ENCODE results near the gene MEX3D.
"Not testable (repeated sequence)": the region's sequence is repeated elsewhere in the genome, so short reads cannot be mapped to it uniquely, and the experiment has no call there.

MEX3D gene

DNA sequence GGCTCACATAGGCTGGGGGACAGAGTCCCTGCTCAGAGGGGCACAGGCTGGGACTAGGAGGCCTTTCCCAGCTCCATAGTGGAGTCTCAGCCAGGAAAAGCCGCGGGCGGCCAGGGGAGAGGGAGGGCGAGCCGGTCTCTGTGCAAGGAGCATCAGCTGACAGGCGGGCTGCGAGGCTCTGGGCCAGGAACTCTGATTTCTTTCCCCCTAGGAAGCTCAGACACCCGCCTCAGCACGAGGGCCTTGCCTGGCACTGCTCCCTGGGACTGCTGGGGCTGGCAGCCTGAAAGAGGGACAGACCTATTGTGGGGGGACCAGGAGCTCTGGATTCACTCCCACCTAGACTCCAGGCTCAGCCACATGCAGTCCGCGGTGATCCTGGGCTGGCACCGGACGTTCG, 46.5 kb downstream of the MEX3D start:
- Histone ChIP-seq H2AFZ (ENCODE audit: low read length) (no peak overlapping the region), H3K27me3 (ENCODE audit: insufficient read depth, low read length, poor library complexity, severe bottlenecking) (no peaks in the 10 kb centered on the region)

DNA sequence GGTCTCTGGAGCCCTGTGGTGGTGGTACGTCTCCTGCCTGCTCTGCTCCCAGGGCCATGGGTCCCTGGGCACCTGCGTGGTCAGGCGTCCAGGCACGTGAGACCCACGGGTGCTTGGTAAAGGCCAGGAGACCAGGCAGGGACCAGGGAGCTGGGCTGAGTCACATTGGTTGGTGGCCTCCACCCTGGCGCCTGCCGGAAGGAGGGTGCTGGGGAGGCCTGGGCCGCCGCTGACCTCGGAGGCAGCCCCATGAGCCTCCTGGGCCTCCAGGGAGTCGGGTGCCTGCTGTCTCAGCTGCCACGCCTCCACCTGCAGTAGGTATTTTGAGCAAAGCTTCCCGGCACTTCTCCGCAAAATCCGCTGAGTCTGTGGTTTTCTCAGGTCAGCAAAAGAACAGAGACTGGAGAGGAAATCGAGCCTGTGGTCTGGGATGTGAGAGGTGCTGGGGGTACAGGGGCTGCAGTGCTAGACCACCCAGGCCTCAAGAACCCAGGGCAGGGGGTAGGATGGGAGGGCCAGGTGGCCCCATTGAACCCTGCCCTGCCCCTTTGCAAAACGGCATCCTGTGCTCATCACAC, 47.8 kb downstream of the MEX3D start:
- no peak overlapping the region for H3K4me2 ChIP-seq (ENCODE audit: low read depth, low read length, poor library complexity, severe bottlenecking)
- H3K27me3 ChIP-seq (ENCODE audit: insufficient read depth, low read length, poor library complexity, severe bottlenecking) = no peaks in the 10 kb centered on the region
- no peaks in the 10 kb centered on the region for H4K20me1 ChIP-seq (ENCODE audit: insufficient read depth, low read length, poor library complexity, severe bottlenecking)

More for the DNA sequence above, 46.5 kb downstream of the MEX3D start:
- no peaks in the 10 kb centered on the region for H3K9me3 ChIP-seq (ENCODE audit: insufficient read depth, low read depth, low read length)
- H3K79me2 ChIP-seq (ENCODE audit: insufficient read depth, low read length) = no peaks in the 10 kb centered on the region
- H3K36me3 ChIP-seq (ENCODE audit: insufficient read depth, low read length) = no peaks in the 10 kb centered on the region
- no peak overlapping the region for H3K4me3 ChIP-seq (ENCODE audit: low read length, poor library complexity, severe bottlenecking)
- TF ChIP-seq EZH2phosphoT487 (IDR thresholded peaks at IDR 0.05; ENCODE audit: borderline replicate concordance) = no peak
- TF ChIP-seq, protein P1, sequence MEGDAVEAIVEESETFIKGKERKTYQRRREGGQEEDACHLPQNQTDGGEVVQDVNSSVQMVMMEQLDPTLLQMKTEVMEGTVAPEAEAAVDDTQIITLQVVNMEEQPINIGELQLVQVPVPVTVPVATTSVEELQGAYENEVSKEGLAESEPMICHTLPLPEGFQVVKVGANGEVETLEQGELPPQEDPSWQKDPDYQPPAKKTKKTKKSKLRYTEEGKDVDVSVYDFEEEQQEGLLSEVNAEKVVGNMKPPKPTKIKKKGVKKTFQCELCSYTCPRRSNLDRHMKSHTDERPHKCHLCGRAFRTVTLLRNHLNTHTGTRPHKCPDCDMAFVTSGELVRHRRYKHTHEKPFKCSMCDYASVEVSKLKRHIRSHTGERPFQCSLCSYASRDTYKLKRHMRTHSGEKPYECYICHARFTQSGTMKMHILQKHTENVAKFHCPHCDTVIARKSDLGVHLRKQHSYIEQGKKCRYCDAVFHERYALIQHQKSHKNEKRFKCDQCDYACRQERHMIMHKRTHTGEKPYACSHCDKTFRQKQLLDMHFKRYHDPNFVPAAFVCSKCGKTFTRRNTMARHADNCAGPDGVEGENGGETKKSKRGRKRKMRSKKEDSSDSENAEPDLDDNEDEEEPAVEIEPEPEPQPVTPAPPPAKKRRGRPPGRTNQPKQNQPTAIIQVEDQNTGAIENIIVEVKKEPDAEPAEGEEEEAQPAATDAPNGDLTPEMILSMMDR (conservative IDR thresholded peaks at IDR 0.05; ENCODE audit: low read length) = no peak
- no peak overlapping the region for H3K9ac ChIP-seq (ENCODE audit: low read depth, low read length, poor library complexity, severe bottlenecking)
- H4K20me1 ChIP-seq (ENCODE audit: insufficient read depth, low read length, poor library complexity, severe bottlenecking) = no peaks in the 10 kb centered on the region
- H3K9me2 ChIP-seq (replicated peaks; ENCODE audit: low read depth, low read length) = no peaks in the 10 kb centered on the region
- no peaks in the 10 kb centered on the region for H3K4me1 ChIP-seq (ENCODE audit: insufficient read depth, low read length, poor library complexity, severe bottlenecking)
- H3F3A ChIP-seq (ENCODE audit: low read depth) = no peaks in the 10 kb centered on the region
- H3K4me2 ChIP-seq (ENCODE audit: low read depth, low read length, poor library complexity, severe bottlenecking) = no peak overlapping the region

DNA sequence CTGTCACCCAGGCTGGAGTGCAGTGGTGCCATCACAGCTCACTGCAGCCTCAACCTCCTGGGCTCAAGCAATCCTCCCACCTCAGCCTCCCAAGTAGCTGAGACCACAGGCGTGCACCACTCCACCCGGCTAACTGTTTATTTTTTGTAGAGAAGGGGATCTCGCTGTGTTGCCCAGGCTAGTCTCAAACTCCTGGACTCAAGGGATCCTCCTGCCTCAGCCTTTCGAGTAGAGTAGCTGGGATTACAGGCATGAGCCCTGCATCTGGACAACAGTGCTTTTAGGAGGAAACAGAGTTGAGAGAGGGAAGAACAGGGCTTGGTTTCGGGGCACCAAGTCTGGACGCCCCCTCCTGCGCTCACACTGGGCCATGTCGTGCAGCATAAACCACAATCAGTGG, 48.3 kb downstream of the MEX3D start:
- H3K79me2 ChIP-seq (ENCODE audit: insufficient read depth, low read length); H3K36me3 ChIP-seq (ENCODE audit: insufficient read depth, low read length); H3K9ac ChIP-seq (ENCODE audit: low read depth, low read length, poor library complexity, severe bottlenecking); H3K9me2 ChIP-seq (replicated peaks; ENCODE audit: low read depth, low read length); H2AFZ ChIP-seq (ENCODE audit: low read length); H3K4me3 ChIP-seq (ENCODE audit: low read length, poor library complexity, severe bottlenecking); H3K4me2 ChIP-seq (ENCODE audit: low read depth, low read length, poor library complexity, severe bottlenecking); H3K27me3 ChIP-seq (ENCODE audit: insufficient read depth, low read length, poor library complexity, severe bottlenecking); H4K20me1 ChIP-seq (ENCODE audit: insufficient read depth, low read length, poor library complexity, severe bottlenecking); H3K4me1 ChIP-seq (ENCODE audit: insufficient read depth, low read length, poor library complexity, severe bottlenecking); H3F3A ChIP-seq (ENCODE audit: low read depth); H3K9me3 ChIP-seq (ENCODE audit: insufficient read depth, low read depth, low read length): not testable (repeated sequence)

More for the DNA sequence above, 47.8 kb downstream of the MEX3D start:
- Histone ChIP-seq H3K9me3 (ENCODE audit: insufficient read depth, low read depth, low read length) (no peaks in the 10 kb centered on the region), H3K36me3 (ENCODE audit: insufficient read depth, low read length) (no peaks in the 10 kb centered on the region), H3K4me1 (ENCODE audit: insufficient read depth, low read length, poor library complexity, severe bottlenecking) (no peaks in the 10 kb centered on the region), H3F3A (ENCODE audit: low read depth) (no peaks in the 10 kb centered on the region), H2AFZ (ENCODE audit: low read length) (no peak overlapping the region), H3K9me2 (replicated peaks; ENCODE audit: low read depth, low read length) (no peaks in the 10 kb centered on the region), H3K79me2 (ENCODE audit: insufficient read depth, low read length) (no peaks in the 10 kb centered on the region), H3K4me3 (ENCODE audit: low read length, poor library complexity, severe bottlenecking) (no peak overlapping the region), H3K9ac (ENCODE audit: low read depth, low read length, poor library complexity, severe bottlenecking) (no peak overlapping the region)
- TF ChIP-seq, protein P1 (conservative IDR thresholded peaks at IDR 0.05; ENCODE audit: low read length) = no peak
- TF ChIP-seq EZH2phosphoT487 (IDR thresholded peaks at IDR 0.05; ENCODE audit: borderline replicate concordance) = no peak

DNA sequence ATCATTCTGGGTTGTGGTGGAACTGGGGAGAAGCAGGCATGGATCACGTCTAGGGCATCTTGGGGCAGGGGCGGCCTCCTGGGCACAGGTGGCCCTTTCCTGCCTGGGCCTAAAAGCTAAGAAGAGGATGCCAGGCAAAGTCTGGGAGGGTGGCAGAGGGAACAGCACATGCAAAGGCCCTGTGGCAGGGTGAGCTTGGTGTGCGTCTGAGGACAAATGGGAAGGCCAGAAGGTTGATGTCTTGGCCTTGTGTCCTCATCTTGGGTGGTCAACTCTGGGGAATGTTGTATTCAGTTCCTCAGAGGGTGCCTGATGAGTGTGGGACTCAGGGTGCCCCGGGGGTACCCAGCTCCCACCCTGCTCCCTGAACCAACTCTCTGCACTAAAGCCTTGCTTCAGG, 49.7 kb downstream of the MEX3D start:
- no peaks in the 10 kb centered on the region for H3K27me3 ChIP-seq (ENCODE audit: insufficient read depth, low read length, poor library complexity, severe bottlenecking)
- no peaks in the 10 kb centered on the region for H4K20me1 ChIP-seq (ENCODE audit: insufficient read depth, low read length, poor library complexity, severe bottlenecking)
- no peak overlapping the region for H3K4me2 ChIP-seq (ENCODE audit: low read depth, low read length, poor library complexity, severe bottlenecking)
- no peaks in the 10 kb centered on the region for H3K9me3 ChIP-seq (ENCODE audit: insufficient read depth, low read depth, low read length)
- no peaks in the 10 kb centered on the region for H3K79me2 ChIP-seq (ENCODE audit: insufficient read depth, low read length)
- no peaks in the 10 kb centered on the region for H3F3A ChIP-seq (ENCODE audit: low read depth)
- no peak overlapping the region for H2AFZ ChIP-seq (ENCODE audit: low read length)
- no peak for TF ChIP-seq EZH2phosphoT487 (IDR thresholded peaks at IDR 0.05; ENCODE audit: borderline replicate concordance)
- TF ChIP-seq, protein P1 (conservative IDR thresholded peaks at IDR 0.05; ENCODE audit: low read length) = no peak
- no peak overlapping the region for H3K4me3 ChIP-seq (ENCODE audit: low read length, poor library complexity, severe bottlenecking)
- H3K36me3 ChIP-seq (ENCODE audit: insufficient read depth, low read length) = no peaks in the 10 kb centered on the region
- no peaks in the 10 kb centered on the region for H3K4me1 ChIP-seq (ENCODE audit: insufficient read depth, low read length, poor library complexity, severe bottlenecking)
- no peak overlapping the region for H3K9ac ChIP-seq (ENCODE audit: low read depth, low read length, poor library complexity, severe bottlenecking)
- no peaks in the 10 kb centered on the region for H3K9me2 ChIP-seq (replicated peaks; ENCODE audit: low read depth, low read length)

All from Loucy (cell line).